ENCODE data around the gene ZNF804A.

DNA sequence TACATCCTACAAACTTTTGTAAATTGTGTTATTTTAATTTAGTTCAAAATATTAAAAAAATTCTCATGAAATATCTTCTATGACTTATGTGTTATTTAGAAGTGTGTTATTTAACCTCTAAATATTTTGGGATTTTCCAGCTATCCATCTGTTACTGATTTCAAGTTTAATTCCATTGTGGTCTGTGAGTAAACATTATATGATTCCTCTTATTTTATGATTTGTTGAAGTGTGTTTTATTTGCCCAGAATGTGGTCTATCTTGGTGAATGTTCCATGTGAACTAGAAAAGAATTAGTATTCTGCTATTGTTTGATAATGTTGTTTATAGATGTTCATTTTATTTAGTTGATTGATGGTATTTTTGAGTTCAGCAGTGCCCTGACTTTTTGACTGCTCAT lies 136.0 kb downstream of the ZNF804A start:
- TF ChIP-seq POLR2AphosphoS5 (IDR thresholded peaks at IDR 0.05; ENCODE audit: low read depth, low read length) (no peak), SPI1 (IDR thresholded peaks at IDR 0.05; ENCODE audit: low read depth, low read length) (no peak), POLR2A (IDR thresholded peaks at IDR 0.05; ENCODE audit: low read depth, low read length) (no peak), TAF1 (IDR thresholded peaks at IDR 0.05; ENCODE audit: low read depth, low read length) (no peak)

All from GM12891 (cell line).